Trophoblast cell (in vitro differentiated cells and primary cell): Measurements from ENCODE around the gene TTC28.
"Not testable (repeated sequence)": the region's sequence is repeated elsewhere in the genome, so short reads cannot be mapped to it uniquely, and the experiment has no call there.

Source experiments
- DNase-seq, 2 donors: peaks; one replicate each; pipeline ENCODE4 v3.0.0-alpha.2; 2016
- H2AFZ ChIP-seq: 2 replicates; pipeline ENCODE4 v1.6.1; 2013; ENCODE audit warnings: low read length, moderate library complexity, mild to moderate bottlenecking; ENCODE audit not compliant: insufficient read depth, poor library complexity
- H2AK5ac ChIP-seq: 2 replicates; pipeline ENCODE4 v1.6.1; 2013; ENCODE audit warnings: mild to moderate bottlenecking, low read length
- H2BK120ac ChIP-seq: 2 replicates; pipeline ENCODE4 v1.6.1; 2013; ENCODE audit warnings: low read length, mild to moderate bottlenecking, moderate library complexity; ENCODE audit not compliant: insufficient read depth, poor library complexity
- H2BK12ac ChIP-seq: 2 replicates; pipeline ENCODE4 v1.6.1; 2013; ENCODE audit warnings: mild to moderate bottlenecking, low read length, moderate library complexity
- H2BK5ac ChIP-seq: 2 replicates; pipeline ENCODE4 v1.6.1; 2013; ENCODE audit warnings: low read length, low read depth, moderate library complexity, mild to moderate bottlenecking; ENCODE audit not compliant: poor library complexity
- H3K14ac ChIP-seq: 2 replicates; pipeline ENCODE4 v1.6.1; 2013; ENCODE audit warnings: mild to moderate bottlenecking, low read length
- H3K18ac ChIP-seq: 2 replicates; pipeline ENCODE4 v1.6.1; 2013; ENCODE audit warnings: mild to moderate bottlenecking, low read length
- H3K23ac ChIP-seq: 2 replicates; pipeline ENCODE4 v1.6.1; 2013; ENCODE audit warnings: low read length
- H3K27ac ChIP-seq: 2 replicates; pipeline ENCODE4 v1.5.1; 2013; ENCODE audit warnings: low read depth, mild to moderate bottlenecking, inconsistent platforms, low read length, moderate library complexity
- H3K27me3 ChIP-seq: 2 replicates; pipeline ENCODE4 v1.6.1; 2013; ENCODE audit warnings: inconsistent platforms, mild to moderate bottlenecking, low read length, moderate library complexity; ENCODE audit not compliant: insufficient read depth
- H3K36me3 ChIP-seq, 2 experiments: 1 replicate in 1 of 2; 2 replicates in 1 of 2; pipeline ENCODE4 v1.6.1; 2013; ENCODE audit warnings: low read length in 2 of 2, mild to moderate bottlenecking in 2 of 2, moderate library complexity in 1 of 2; ENCODE audit not compliant: insufficient read depth in 2 of 2, control insufficient read depth in 1 of 2
- H3K4ac ChIP-seq: 2 replicates; pipeline ENCODE4 v1.6.1; 2013; ENCODE audit warnings: low read depth, mild to moderate bottlenecking, low read length, moderate library complexity
- H3K4me1 ChIP-seq, 2 experiments: 1 replicate in 1 of 2; 2 replicates in 1 of 2; pipeline ENCODE4 v1.6.1; 2013; ENCODE audit warnings: low read length in 2 of 2, mild to moderate bottlenecking in 2 of 2, moderate library complexity in 1 of 2; ENCODE audit not compliant: insufficient read depth in 2 of 2, control insufficient read depth in 1 of 2
- H3K4me2 ChIP-seq: 2 replicates; pipeline ENCODE4 v1.6.1; 2013; ENCODE audit warnings: inconsistent platforms, mild to moderate bottlenecking, low read length, moderate library complexity
- H3K4me3 ChIP-seq: 2 replicates; pipeline ENCODE4 v1.5.1; 2013; ENCODE audit warnings: mild to moderate bottlenecking, low read depth, low read length, inconsistent platforms
- H3K79me1 ChIP-seq: one replicate; pipeline ENCODE4 v1.6.1; 2013; ENCODE audit warnings: low read length
- H3K79me2 ChIP-seq: 2 replicates; pipeline ENCODE4 v1.6.1; 2013; ENCODE audit warnings: low read length, mild to moderate bottlenecking; ENCODE audit not compliant: control insufficient read depth, insufficient read depth, poor library complexity
- H3K9ac ChIP-seq: 2 replicates; pipeline ENCODE4 v1.6.1; 2013; ENCODE audit warnings: mild to moderate bottlenecking, low read length
- H3K9me3 ChIP-seq: 2 replicates; pipeline ENCODE4 v1.6.1; 2013; ENCODE audit warnings: low read depth, mild to moderate bottlenecking, control low read depth, inconsistent platforms, low read length; ENCODE audit not compliant: insufficient read depth
- H4K12ac ChIP-seq: 2 replicates; pipeline ENCODE4 v1.6.1; 2013; ENCODE audit warnings: low read depth, mild to moderate bottlenecking, low read length, moderate library complexity
- H4K8ac ChIP-seq: 2 replicates; pipeline ENCODE4 v1.6.1; 2013; ENCODE audit warnings: low read depth, mild to moderate bottlenecking, low read length, moderate library complexity
- H4K91ac ChIP-seq: one replicate; pipeline ENCODE4 v1.6.1; 2013; ENCODE audit warnings: low read depth, mild to moderate bottlenecking, low read length, moderate library complexity
- WGBS: extraction: QIAGEN DNeasy Blood & Tissue Kit; methylation state at CpG from one replicate; pipeline ENCODE4 v1.1.7; 2013; ENCODE audit warnings: missing lambda C conversion rate; ENCODE audit not compliant: insufficient read length, insufficient coverage; ENCODE audit errors: extremely low coverage; 5-methylcytosine and 5-hydroxymethylcytosine counted together

TTC28 gene

GRCh38 chr22:28171712-28172111 lies 507.9 kb downstream of the TTC28 start:
- no peak overlapping the region for H4K91ac ChIP-seq
- no peak overlapping the region for H2BK12ac ChIP-seq
- H3K4ac ChIP-seq = no peak overlapping the region
- no peaks in the 10 kb centered on the region for H3K4me1 ChIP-seq
- H3K27ac ChIP-seq = no peak overlapping the region
- no peak overlapping the region for H3K18ac ChIP-seq
- H2BK120ac ChIP-seq = no peak overlapping the region
- H3K79me2 ChIP-seq = no peaks in the 10 kb centered on the region
- no peak overlapping the region for H4K8ac ChIP-seq
- no peak overlapping the region for H2BK5ac ChIP-seq
- no peak overlapping the region for H2AK5ac ChIP-seq
- no peaks in the 10 kb centered on the region for H3K27me3 ChIP-seq
- H3K14ac ChIP-seq = no peak overlapping the region
- no peaks in the 10 kb centered on the region for H3K79me1 ChIP-seq
- no peaks in the 10 kb centered on the region for H3K36me3 ChIP-seq
- no peaks in the 10 kb centered on the region for H3K9me3 ChIP-seq
- no peak overlapping the region for H4K12ac ChIP-seq
- no peak for DNase-seq
- no peak overlapping the region for H3K4me3 ChIP-seq
- no peak overlapping the region for H2AFZ ChIP-seq
- no peak overlapping the region for H3K9ac ChIP-seq
- H3K4me2 ChIP-seq = no peak overlapping the region
- no peak overlapping the region for H3K23ac ChIP-seq

GRCh38 chr22:28171115-28171514 lies 508.5 kb downstream of the TTC28 start:
- H3K18ac ChIP-seq = no peak overlapping the region
- H3K9ac ChIP-seq = no peak overlapping the region
- H4K8ac ChIP-seq = no peak overlapping the region
- H3K4ac ChIP-seq = no peak overlapping the region
- no peak overlapping the region for H2AFZ ChIP-seq
- H3K14ac ChIP-seq = no peak overlapping the region
- no peak overlapping the region for H2AK5ac ChIP-seq
- no peaks in the 10 kb centered on the region for H3K36me3 ChIP-seq
- H3K27ac ChIP-seq = no peak overlapping the region
- no peak for DNase-seq
- H3K4me3 ChIP-seq = no peak overlapping the region
- H3K9me3 ChIP-seq = no peaks in the 10 kb centered on the region
- no peaks in the 10 kb centered on the region for H3K79me1 ChIP-seq
- H4K12ac ChIP-seq = no peak overlapping the region
- H3K23ac ChIP-seq = no peak overlapping the region
- WGBS = no CpG with 5 or more reads among the region's 2 CpGs
- no peak overlapping the region for H2BK5ac ChIP-seq
- no peaks in the 10 kb centered on the region for H3K79me2 ChIP-seq
- H3K27me3 ChIP-seq = no peaks in the 10 kb centered on the region
- H2BK120ac ChIP-seq = no peak overlapping the region
- no peak overlapping the region for H2BK12ac ChIP-seq
- no peak overlapping the region for H4K91ac ChIP-seq
- no peaks in the 10 kb centered on the region for H3K4me1 ChIP-seq
- H3K4me2 ChIP-seq = no peak overlapping the region

GRCh38 chr22:28169314-28169713 lies 510.3 kb downstream of the TTC28 start:
- not testable (repeated sequence) for H2AK5ac ChIP-seq, H2BK120ac ChIP-seq, H3K79me2 ChIP-seq, H3K4me3 ChIP-seq, H3K36me3 ChIP-seq, H3K18ac ChIP-seq, H3K4me2 ChIP-seq, H4K8ac ChIP-seq, H2BK5ac ChIP-seq, H3K4ac ChIP-seq, DNase-seq, H3K14ac ChIP-seq, H3K23ac ChIP-seq, H3K9me3 ChIP-seq, H3K27ac ChIP-seq, H3K4me1 ChIP-seq, H3K9ac ChIP-seq, H4K91ac ChIP-seq, H2AFZ ChIP-seq, H2BK12ac ChIP-seq, H4K12ac ChIP-seq, H3K27me3 ChIP-seq, H3K79me1 ChIP-seq
- WGBS = no CpG with 5 or more reads among the region's 2 CpGs

- H4K8ac ChIP-seq = no peak overlapping the region
- H3K9ac ChIP-seq = no peak overlapping the region
- no peak overlapping the region for H3K23ac ChIP-seq
- H4K91ac ChIP-seq = no peak overlapping the region
- no peak overlapping the region for H3K4ac ChIP-seq
- no peak overlapping the region for H3K27ac ChIP-seq
- H2BK12ac ChIP-seq = no peak overlapping the region
- DNase-seq = no peak
- H2BK120ac ChIP-seq = no peak overlapping the region
- H3K4me3 ChIP-seq = no peak overlapping the region
- no peak overlapping the region for H2AK5ac ChIP-seq
- no peak overlapping the region for H3K14ac ChIP-seq
- H3K18ac ChIP-seq = no peak overlapping the region
- no peak overlapping the region for H3K4me2 ChIP-seq
- no peak overlapping the region for H2AFZ ChIP-seq
- H3K9me3 ChIP-seq = no peaks in the 10 kb centered on the region
- no peaks in the 10 kb centered on the region for H3K27me3 ChIP-seq
- no peak overlapping the region for H2BK5ac ChIP-seq
- H4K12ac ChIP-seq = no peak overlapping the region
- H3K4me1 ChIP-seq = no peaks in the 10 kb centered on the region
- no peaks in the 10 kb centered on the region for H3K36me3 ChIP-seq
- H3K79me2 ChIP-seq = no peaks in the 10 kb centered on the region
- no peaks in the 10 kb centered on the region for H3K79me1 ChIP-seq
Observed at GRCh38 chr22:28155808-28156207, 523.8 kb downstream of the TTC28 start.

DNA sequence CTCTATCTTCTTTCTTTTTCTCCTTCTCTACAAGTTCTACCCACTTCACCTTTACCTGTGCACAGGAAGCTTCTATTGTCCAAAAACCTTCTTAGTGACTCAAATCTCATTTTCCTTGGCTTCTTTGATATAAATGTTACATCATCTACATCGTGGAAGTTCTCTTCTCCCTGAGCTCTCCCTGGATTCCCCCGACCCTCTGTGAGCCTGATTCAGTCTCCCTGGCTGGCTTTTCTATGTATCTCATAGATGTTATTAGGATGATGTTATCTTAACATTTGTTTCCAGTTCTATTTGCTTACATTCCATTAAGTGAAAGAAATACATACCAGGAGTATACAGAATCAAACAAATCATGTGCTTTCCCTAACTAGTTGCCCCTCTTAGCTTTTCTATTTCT lies 524.8 kb downstream of the TTC28 start:
- no peak overlapping the region for H3K9ac ChIP-seq
- no peak overlapping the region for H3K4ac ChIP-seq
- H3K4me3 ChIP-seq = no peak overlapping the region
- no peak overlapping the region for H2AFZ ChIP-seq
- H3K4me1 ChIP-seq = no peaks in the 10 kb centered on the region
- H3K27ac ChIP-seq = no peak overlapping the region
- no peaks in the 10 kb centered on the region for H3K79me2 ChIP-seq
- no peak overlapping the region for H4K8ac ChIP-seq
- no peak overlapping the region for H3K18ac ChIP-seq
- no peak for DNase-seq
- H3K4me2 ChIP-seq = no peak overlapping the region
- no peak overlapping the region for H2BK5ac ChIP-seq
- WGBS = no CpG with 5 or more reads among the region's 2 CpGs
- H2BK120ac ChIP-seq = no peak overlapping the region
- H2BK12ac ChIP-seq = no peak overlapping the region
- H3K14ac ChIP-seq = no peak overlapping the region
- no peak overlapping the region for H2AK5ac ChIP-seq
- H4K12ac ChIP-seq = no peak overlapping the region
- no peaks in the 10 kb centered on the region for H3K9me3 ChIP-seq
- H3K23ac ChIP-seq = no peak overlapping the region
- no peaks in the 10 kb centered on the region for H3K36me3 ChIP-seq
- no peak overlapping the region for H4K91ac ChIP-seq
- no peaks in the 10 kb centered on the region for H3K79me1 ChIP-seq
- no peaks in the 10 kb centered on the region for H3K27me3 ChIP-seq
